Stomach (tissue), 4 donors: ENCODE data around the gene RBM6.

Experiments used
- CTCF ChIP-seq, 7 experiments: fragments of 450-650 bp in 4 of 7; fragments of 200-600 bp in 3 of 7; sonication (generic) in 3 of 7; IDR thresholded peaks; one replicate each; pipeline ENCODE4 v1.5.1; 2016 to 2019; ENCODE audit warnings: antibody characterized with exemption in 7 of 7, control low read depth in 2 of 7, mild to moderate bottlenecking in 1 of 7
- EP300 ChIP-seq: sonication (generic); formaldehyde crosslinking; IDR thresholded peaks from one replicate; pipeline ENCODE4 v1.6.1; 2017; ENCODE audit warnings: antibody characterized with exemption
- POLR2A ChIP-seq, 4 donors: fragments of 450-650 bp; IDR thresholded peaks; one replicate each; pipeline ENCODE4 v1.6.1; 2016; ENCODE audit warnings: antibody characterized with exemption in 4 of 4, control low read depth in 2 of 4, mild to moderate bottlenecking in 1 of 4, moderate library complexity in 1 of 4
- POLR2AphosphoS5 ChIP-seq, 3 donors: sonication (generic); formaldehyde crosslinking; IDR thresholded peaks; one replicate each; pipeline ENCODE4 v1.6.1; 2016; ENCODE audit warnings: antibody characterized with exemption in 3 of 3

- TF ChIP-seq CTCF (IDR thresholded peaks at IDR 0.05) = no peak
- no peak for TF ChIP-seq POLR2A (IDR thresholded peaks at IDR 0.05)
- TF ChIP-seq POLR2AphosphoS5 (IDR thresholded peaks at IDR 0.05) = no peak
- TF ChIP-seq EP300 = no peak
Measured at GRCh38 chr3:49998326-49998725, 58.4 kb downstream of the RBM6 start.
